Stomach (tissue), 4 donors: ENCODE measurements around the gene ACVR1B.

ENCODE experiments used
- EP300 ChIP-seq: sonication (generic); formaldehyde crosslinking; IDR thresholded peaks from one replicate; pipeline ENCODE4 v1.6.1; 2017; ENCODE audit warnings: antibody characterized with exemption
- POLR2A ChIP-seq, 4 donors: fragments of 450-650 bp; IDR thresholded peaks; one replicate each; pipeline ENCODE4 v1.6.1; 2016; ENCODE audit warnings: antibody characterized with exemption in 4 of 4, control low read depth in 2 of 4, mild to moderate bottlenecking in 1 of 4, moderate library complexity in 1 of 4
- POLR2AphosphoS5 ChIP-seq, 3 donors: sonication (generic); formaldehyde crosslinking; IDR thresholded peaks; one replicate each; pipeline ENCODE4 v1.6.1; 2016; ENCODE audit warnings: antibody characterized with exemption in 3 of 3
- TF ChIP-seq, protein P1 (sequence below), 7 experiments: fragments of 450-650 bp in 4 of 7; fragments of 200-600 bp in 3 of 7; sonication (generic) in 3 of 7; IDR thresholded peaks; one replicate each; pipeline ENCODE4 v1.5.1; 2016 to 2019; ENCODE audit warnings: antibody characterized with exemption in 7 of 7, control low read depth in 2 of 7, mild to moderate bottlenecking in 1 of 7

DNA sequence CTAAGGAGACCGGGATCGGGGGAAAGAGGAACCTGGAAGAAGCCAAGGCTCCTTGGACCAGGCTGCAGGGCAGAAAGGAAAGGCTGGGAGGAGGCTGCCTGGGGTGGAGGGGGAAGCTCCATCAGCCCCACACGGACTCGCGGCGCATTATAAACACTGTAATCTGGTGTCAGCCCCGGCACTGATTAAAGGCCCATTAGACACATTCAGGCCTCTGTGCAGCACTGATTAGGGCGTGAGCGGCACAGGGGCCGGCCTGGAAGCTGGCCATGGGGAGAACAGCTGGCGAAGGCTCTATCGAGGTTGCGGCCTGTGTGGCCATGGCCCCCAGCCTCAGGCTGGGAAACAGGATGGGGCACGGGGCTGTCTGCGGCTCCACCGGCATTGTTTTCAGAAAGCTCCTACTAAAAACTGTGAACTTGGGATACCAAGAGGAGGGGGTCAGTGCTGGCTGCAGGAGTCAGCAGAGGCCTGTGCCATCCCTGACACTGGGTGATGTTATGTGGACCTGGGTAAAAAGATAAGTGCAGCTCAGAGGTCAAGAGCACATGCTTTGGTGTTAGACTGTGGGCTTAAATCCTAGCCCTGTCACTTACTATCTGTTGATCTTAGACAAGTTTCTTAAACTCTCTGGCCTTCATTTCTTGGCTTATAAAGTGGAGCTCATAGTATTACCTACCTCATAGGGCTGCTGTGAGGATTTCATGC, 33.6 kb upstream of the ACVR1B start:
- TF ChIP-seq, protein P1, sequence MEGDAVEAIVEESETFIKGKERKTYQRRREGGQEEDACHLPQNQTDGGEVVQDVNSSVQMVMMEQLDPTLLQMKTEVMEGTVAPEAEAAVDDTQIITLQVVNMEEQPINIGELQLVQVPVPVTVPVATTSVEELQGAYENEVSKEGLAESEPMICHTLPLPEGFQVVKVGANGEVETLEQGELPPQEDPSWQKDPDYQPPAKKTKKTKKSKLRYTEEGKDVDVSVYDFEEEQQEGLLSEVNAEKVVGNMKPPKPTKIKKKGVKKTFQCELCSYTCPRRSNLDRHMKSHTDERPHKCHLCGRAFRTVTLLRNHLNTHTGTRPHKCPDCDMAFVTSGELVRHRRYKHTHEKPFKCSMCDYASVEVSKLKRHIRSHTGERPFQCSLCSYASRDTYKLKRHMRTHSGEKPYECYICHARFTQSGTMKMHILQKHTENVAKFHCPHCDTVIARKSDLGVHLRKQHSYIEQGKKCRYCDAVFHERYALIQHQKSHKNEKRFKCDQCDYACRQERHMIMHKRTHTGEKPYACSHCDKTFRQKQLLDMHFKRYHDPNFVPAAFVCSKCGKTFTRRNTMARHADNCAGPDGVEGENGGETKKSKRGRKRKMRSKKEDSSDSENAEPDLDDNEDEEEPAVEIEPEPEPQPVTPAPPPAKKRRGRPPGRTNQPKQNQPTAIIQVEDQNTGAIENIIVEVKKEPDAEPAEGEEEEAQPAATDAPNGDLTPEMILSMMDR (IDR thresholded peaks at IDR 0.05), result no peak
- no peak for TF ChIP-seq EP300
- peak in 2 of 3 donors; percentile 22 to 38 for TF ChIP-seq POLR2AphosphoS5 (IDR thresholded peaks at IDR 0.05)
- TF ChIP-seq POLR2A (IDR thresholded peaks at IDR 0.05), result no peak
